NB4 (cell line): ENCODE measurements around the gene LRRC56.
A peak's percentile ranks its signal among the peaks of the same experiment; 100 is the strongest.

Experiments
- DNase-seq: peaks from one replicate; pipeline ENCODE4 v3.0.0; 2010; ENCODE audit warnings: low read depth
- H3K4me3 ChIP-seq: one replicate; pipeline ENCODE4 v1.5.1; 2011; ENCODE audit warnings: mild to moderate bottlenecking, low read depth, low read length, moderate library complexity
- MYC ChIP-seq: IDR thresholded peaks from 2 replicates; pipeline ENCODE4 v1.6.1; 2011; ENCODE audit warnings: low read depth, low read length
- POLR2A ChIP-seq: IDR thresholded peaks from 2 replicates; pipeline ENCODE4 v1.6.1; 2011; ENCODE audit warnings: mild to moderate bottlenecking; ENCODE audit not compliant: insufficient read length; ENCODE audit errors: extremely low read depth
- TF ChIP-seq, protein P1 (sequence below): IDR thresholded peaks from one replicate; pipeline ENCODE4 v1.5.1; 2012; ENCODE audit warnings: low read depth, low read length
- TF ChIP-seq, protein P2 (sequence below): IDR thresholded peaks from 2 replicates; pipeline ENCODE4 v1.6.1; 2011; ENCODE audit warnings: low read depth, low read length

The LRRC56 gene

DNA sequence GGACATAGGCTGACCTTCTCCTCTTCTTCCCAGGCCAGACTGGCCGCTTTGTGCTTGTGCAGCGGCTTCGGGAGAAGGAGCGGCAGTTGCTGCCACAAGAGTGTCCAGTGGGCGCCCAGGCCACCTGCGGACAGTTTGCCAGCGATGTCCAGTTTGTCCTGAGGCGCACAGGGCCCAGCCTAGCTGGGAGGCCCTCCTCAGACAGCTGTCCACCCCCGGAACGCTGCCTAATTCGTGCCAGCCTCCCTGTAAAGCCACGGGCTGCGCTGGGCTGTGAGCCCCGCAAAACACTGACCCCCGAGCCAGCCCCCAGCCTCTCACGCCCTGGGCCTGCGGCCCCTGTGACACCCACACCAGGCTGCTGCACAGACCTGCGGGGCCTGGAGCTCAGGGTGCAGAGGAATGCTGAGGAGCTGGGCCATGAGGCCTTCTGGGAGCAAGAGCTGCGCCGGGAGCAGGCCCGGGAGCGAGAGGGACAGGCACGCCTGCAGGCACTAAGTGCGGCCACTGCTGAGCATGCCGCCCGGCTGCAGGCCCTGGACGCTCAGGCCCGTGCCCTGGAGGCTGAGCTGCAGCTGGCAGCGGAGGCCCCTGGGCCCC lies 24.8 kb downstream of the LRRC56 start:
- no peak for DNase-seq
- TF ChIP-seq POLR2A (no peak), MYC (no peak)
- TF ChIP-seq, protein P1, sequence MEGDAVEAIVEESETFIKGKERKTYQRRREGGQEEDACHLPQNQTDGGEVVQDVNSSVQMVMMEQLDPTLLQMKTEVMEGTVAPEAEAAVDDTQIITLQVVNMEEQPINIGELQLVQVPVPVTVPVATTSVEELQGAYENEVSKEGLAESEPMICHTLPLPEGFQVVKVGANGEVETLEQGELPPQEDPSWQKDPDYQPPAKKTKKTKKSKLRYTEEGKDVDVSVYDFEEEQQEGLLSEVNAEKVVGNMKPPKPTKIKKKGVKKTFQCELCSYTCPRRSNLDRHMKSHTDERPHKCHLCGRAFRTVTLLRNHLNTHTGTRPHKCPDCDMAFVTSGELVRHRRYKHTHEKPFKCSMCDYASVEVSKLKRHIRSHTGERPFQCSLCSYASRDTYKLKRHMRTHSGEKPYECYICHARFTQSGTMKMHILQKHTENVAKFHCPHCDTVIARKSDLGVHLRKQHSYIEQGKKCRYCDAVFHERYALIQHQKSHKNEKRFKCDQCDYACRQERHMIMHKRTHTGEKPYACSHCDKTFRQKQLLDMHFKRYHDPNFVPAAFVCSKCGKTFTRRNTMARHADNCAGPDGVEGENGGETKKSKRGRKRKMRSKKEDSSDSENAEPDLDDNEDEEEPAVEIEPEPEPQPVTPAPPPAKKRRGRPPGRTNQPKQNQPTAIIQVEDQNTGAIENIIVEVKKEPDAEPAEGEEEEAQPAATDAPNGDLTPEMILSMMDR, result no peak
- TF ChIP-seq, protein P2, sequence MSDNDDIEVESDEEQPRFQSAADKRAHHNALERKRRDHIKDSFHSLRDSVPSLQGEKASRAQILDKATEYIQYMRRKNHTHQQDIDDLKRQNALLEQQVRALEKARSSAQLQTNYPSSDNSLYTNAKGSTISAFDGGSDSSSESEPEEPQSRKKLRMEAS, result no peak
- H3K4me3 ChIP-seq, result no peak overlapping the region

DNA sequence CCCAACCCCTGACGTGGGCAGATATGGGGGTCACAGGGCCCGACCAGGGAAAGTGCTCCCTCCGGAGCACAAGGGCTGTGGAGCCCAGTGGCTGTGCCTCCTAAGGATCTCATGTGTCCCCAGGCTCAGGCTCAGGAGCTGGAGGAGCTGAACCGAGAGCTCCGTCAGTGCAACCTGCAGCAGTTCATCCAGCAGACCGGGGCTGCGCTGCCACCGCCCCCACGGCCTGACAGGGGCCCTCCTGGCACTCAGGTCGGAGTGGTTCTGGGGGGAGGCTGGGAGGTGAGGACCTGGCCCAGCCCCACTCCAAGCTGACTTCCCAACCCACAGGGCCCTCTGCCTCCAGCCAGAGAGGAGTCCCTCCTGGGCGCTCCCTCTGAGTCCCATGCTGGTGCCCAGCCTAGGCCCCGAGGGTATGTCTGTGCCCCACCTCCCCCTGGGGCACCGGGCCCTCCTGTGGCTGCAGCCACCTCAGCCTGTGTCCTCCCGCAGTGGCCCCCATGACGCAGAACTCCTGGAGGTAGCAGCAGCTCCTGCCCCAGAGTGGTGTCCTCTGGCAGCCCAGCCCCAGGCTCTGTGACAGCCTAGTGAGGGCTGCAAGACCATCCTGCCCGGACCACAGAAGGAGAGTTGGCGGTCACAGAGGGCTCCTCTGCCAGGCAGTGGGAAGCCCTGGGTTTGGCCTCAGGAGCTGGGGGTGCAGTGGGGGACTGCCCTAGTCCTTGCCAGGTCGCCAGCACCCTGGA lies 25.9 kb downstream of the LRRC56 start:
- no peak for TF ChIP-seq POLR2A
- TF ChIP-seq, protein P1, result no peak
- no peak for TF ChIP-seq MYC
- TF ChIP-seq, protein P2, result no peak

DNA sequence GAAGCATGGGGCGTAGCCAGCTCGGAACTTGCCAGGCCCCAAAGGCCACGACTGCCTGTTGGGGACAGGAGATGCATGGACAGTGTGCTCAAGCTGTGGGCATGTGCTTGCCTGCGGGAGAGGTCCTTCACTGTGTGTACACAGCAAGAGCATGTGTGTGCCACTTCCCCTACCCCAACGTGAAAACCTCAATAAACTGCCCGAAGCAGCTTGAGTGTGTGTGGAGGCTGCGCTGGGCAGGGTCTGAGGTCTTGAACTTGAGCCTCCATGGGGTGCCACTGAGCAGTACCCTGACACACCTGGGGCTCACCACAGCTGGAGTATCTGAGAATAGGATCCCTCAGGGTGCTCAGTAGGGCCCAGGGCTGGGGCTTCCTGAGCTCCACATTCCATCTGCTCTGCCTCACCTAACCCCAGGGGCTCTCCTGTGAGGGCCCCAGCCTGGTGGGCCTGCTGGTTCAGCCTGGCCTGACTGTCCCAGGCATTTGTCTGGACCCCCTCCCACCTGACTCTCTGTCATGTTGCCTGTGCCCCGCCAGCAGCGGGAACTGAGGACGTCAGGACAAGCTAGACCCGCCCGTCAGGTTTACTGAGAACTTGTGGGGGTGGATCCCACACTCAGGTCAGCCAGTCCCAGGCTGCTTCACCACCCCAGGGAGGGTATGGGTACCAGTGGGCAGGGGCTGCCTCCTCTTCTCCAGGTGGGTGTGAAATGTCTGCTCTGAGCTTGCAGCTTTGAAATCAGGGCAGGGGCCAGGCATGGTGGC lies 26.7 kb downstream of the LRRC56 start:
- DNase-seq, result no peak
- no peak overlapping the region for H3K4me3 ChIP-seq

More for the DNA sequence above, 25.9 kb downstream of the LRRC56 start:
- DNase-seq, result no peak
- H3K4me3 ChIP-seq, result no peak overlapping the region

DNA sequence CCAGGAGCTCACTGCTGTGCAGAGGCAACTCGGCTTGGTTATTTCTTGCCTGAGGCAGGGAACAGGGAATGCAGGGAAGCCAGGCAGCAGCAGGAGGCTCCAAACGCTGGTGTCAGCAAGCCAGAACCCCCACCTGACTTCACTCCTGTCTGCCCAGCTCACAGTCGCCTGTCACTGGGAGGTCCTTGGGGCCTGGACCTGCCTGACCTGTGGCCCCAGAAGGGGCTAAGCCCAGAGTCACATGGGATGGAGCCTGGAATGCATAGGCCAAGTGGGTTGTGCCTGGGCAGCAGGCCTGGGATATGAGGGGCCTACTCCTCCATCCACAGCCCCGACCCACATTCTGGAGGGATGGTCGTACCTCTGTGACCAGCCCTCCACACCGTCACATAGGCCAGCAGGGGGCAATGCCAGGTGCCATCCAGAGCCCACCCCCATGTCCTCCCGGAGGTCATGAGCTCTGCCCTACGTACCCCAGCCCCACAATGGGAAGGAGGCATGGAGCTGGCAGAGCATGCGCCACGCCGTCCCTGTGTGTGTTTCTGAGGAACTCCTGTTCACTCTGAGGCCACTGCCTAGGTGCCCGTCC lies 28.7 kb downstream of the LRRC56 start:
- H3K4me3 ChIP-seq, result no peak overlapping the region
- TF ChIP-seq, protein P2, result no peak
- TF ChIP-seq MYC (no peak), POLR2A (no peak)
- TF ChIP-seq, protein P1, result no peak
- DNase-seq, result no peak

More for the DNA sequence above, 26.7 kb downstream of the LRRC56 start:
- TF ChIP-seq MYC, result no peak
- TF ChIP-seq, protein P1, result no peak
- no peak for TF ChIP-seq POLR2A
- TF ChIP-seq, protein P2, result no peak

DNA sequence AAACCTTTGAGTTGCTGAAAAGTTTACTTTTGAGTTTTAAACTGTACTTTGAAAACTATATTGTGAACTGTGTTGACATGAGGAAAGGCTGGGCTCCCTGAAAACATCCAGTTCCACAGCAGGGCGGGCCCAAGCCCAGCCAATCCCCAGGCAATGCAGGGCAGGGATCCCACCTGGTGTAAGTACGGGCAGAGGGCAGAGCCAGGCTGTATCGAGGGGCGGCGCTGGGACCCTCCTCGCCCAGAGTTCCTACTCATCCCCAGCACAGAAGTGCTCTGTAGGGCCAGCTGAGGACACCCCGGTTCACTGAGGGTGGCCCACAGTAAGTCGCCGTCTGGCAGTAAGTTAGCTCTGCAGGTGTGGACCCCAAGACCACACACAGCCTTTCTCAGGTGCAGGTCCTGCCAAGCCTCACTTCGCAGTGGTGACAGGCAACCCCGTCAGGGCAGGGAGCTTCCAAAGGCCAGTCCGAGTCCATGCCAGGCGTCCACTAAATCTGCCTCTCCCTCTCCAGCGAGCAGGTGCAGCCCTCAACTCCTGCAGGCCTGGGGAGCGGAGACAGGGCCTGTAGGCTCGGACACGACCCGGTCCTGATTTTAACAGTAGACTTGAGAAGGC lies 29.8 kb downstream of the LRRC56 start:
- TF ChIP-seq, protein P2, result no peak
- TF ChIP-seq POLR2A (no peak), MYC (no peak)
- TF ChIP-seq, protein P1, result no peak
- DNase-seq, result no peak
- H3K4me3 ChIP-seq, result peak overlapping the region; percentile 49
